ENCODE measurements around the gene TMEM14A.
"Not testable (repeated sequence)": the region's sequence is repeated elsewhere in the genome, so short reads cannot be mapped to it uniquely, and the experiment has no call there.

TMEM14A gene

GRCh38 chr6:52696418-52696817, 25.5 kb downstream of the TMEM14A start:
- no peak for DNase-seq (ENCODE audit: low read depth, low spot score)

- no peak for DNase-seq (ENCODE audit: low read depth, low spot score)
Observed at GRCh38 chr6:52697903-52698302, 27.0 kb downstream of the TMEM14A start.

GRCh38 chr6:52704060-52704459, 33.1 kb downstream of the TMEM14A start:
- DNase-seq (ENCODE audit: low read depth, low spot score), result no peak

- not testable (repeated sequence) for DNase-seq (ENCODE audit: low read depth, low spot score)
Observed at GRCh38 chr6:52704781-52705502, 34.0 kb downstream of the TMEM14A start.

GRCh38 chr6:52706001-52706400, 35.1 kb downstream of the TMEM14A start:
- no peak for DNase-seq (ENCODE audit: low read depth, low spot score)

GRCh38 chr6:52707963-52708680, 37.2 kb downstream of the TMEM14A start:
- no peak for DNase-seq (ENCODE audit: low read depth, low spot score)

GRCh38 chr6:52712136-52712535, 41.2 kb downstream of the TMEM14A start:
- no peak for DNase-seq (ENCODE audit: low read depth, low spot score)

GRCh38 chr6:52714761-52715160, 43.8 kb downstream of the TMEM14A start:
- not testable (repeated sequence) for DNase-seq (ENCODE audit: low read depth, low spot score)

GRCh38 chr6:52718550-52718949, 47.6 kb downstream of the TMEM14A start:
- DNase-seq (ENCODE audit: low read depth, low spot score), result no peak

GRCh38 chr6:52720321-52720720, 49.4 kb downstream of the TMEM14A start:
- no peak for DNase-seq (ENCODE audit: low read depth, low spot score)

GRCh38 chr6:52724042-52724405, 53.1 kb downstream of the TMEM14A start:
- DNase-seq (ENCODE audit: low read depth, low spot score), result no peak

- no peak for DNase-seq (ENCODE audit: low read depth, low spot score)
Observed at GRCh38 chr6:52724406-52725121, 53.7 kb downstream of the TMEM14A start.

GRCh38 chr6:52725143-52725534, 54.2 kb downstream of the TMEM14A start:
- no peak for DNase-seq (ENCODE audit: low read depth, low spot score)

GRCh38 chr6:52725535-52726192, 54.8 kb downstream of the TMEM14A start:
- DNase-seq (ENCODE audit: low read depth, low spot score), result no peak

GRCh38 chr6:52726193-52726542, 55.3 kb downstream of the TMEM14A start:
- no peak for DNase-seq (ENCODE audit: low read depth, low spot score)

- DNase-seq (ENCODE audit: low read depth, low spot score), result no peak
Observed at GRCh38 chr6:52726741-52727535, 56.0 kb downstream of the TMEM14A start.

GRCh38 chr6:52727908-52728307, 57.0 kb downstream of the TMEM14A start:
- DNase-seq (ENCODE audit: low read depth, low spot score), result no peak

GRCh38 chr6:52728394-52728793, 57.5 kb downstream of the TMEM14A start:
- DNase-seq (ENCODE audit: low read depth, low spot score), result no peak

- no peak for DNase-seq (ENCODE audit: low read depth, low spot score)
Observed at GRCh38 chr6:52729576-52729975, 58.7 kb downstream of the TMEM14A start.

GRCh38 chr6:52731719-52732118, 60.8 kb downstream of the TMEM14A start:
- no peak for DNase-seq (ENCODE audit: low read depth, low spot score)

GRCh38 chr6:52733172-52733571, 62.3 kb downstream of the TMEM14A start:
- no peak for DNase-seq (ENCODE audit: low read depth, low spot score)
